Kidney (tissue), 14 donors: ENCODE results near the gene FGB. TPM values are rescaled to one million over a fixed set of nuclear protein-coding genes. Genes with fewer than 3 reads are reported as not detected.

Source experiments
- DNase-seq, 5 donors: peaks; one replicate each; pipeline ENCODE4 v3.0.0-alpha.2; 2013 to 2020
- FAIRE-seq: peaks from 2 replicates; lab custom pipeline; 2012; peaks lifted over from hg19 to GRCh38; lab: Jason Lieb, UNC
- H3K27ac ChIP-seq, 2 donors: one replicate each; pipeline ENCODE4 v1.7.0; 2013; ENCODE audit warnings: low read depth in 2 of 2, low read length in 2 of 2, inconsistent platforms in 1 of 2
- H3K27me3 ChIP-seq: one replicate; pipeline ENCODE4 v1.7.1; 2013; ENCODE audit warnings: low read length, inconsistent platforms; ENCODE audit not compliant: control insufficient read depth, insufficient read depth
- H3K36me3 ChIP-seq, 3 donors: one replicate each; pipeline versions ENCODE4 v1.7.0 to v1.7.1; 2013; ENCODE audit warnings: low read length in 3 of 3, control low read depth in 1 of 3, inconsistent platforms in 1 of 3; ENCODE audit not compliant: insufficient read depth in 3 of 3, control insufficient read depth in 2 of 3
- H3K4me1 ChIP-seq, 3 donors: one replicate each; pipeline versions ENCODE4 v1.7.0 to v1.7.1; 2013; ENCODE audit warnings: low read length in 3 of 3, inconsistent platforms in 1 of 3, low read depth in 1 of 3; ENCODE audit not compliant: control insufficient read depth in 2 of 3, insufficient read depth in 2 of 3
- H3K4me3 ChIP-seq, 3 donors: one replicate each; pipeline versions ENCODE4 v1.7.0 to v1.8.1; 2013; ENCODE audit warnings: low read length in 3 of 3, control low read depth in 1 of 3, inconsistent platforms in 1 of 3
- H3K9ac ChIP-seq, 3 donors: one replicate each; pipeline versions ENCODE4 v1.7.0 to v1.7.1; 2013; ENCODE audit warnings: low read length in 3 of 3, control low read depth in 1 of 3, inconsistent platforms in 1 of 3
- H3K9me3 ChIP-seq, 3 donors: one replicate each; pipeline versions ENCODE4 v1.7.0 to v1.7.1; 2013; ENCODE audit warnings: low read length in 3 of 3, control low read depth in 1 of 3, inconsistent platforms in 1 of 3; ENCODE audit not compliant: control insufficient read depth in 2 of 3, insufficient read depth in 1 of 3
- CTCF ChIP-seq: IDR thresholded peaks from 3 replicates; pipeline ENCODE4 v1.5.1; 2012; ENCODE audit warnings: mild to moderate bottlenecking, moderate library complexity, borderline replicate concordance; ENCODE audit not compliant: insufficient read depth; ENCODE audit errors: extremely low read depth
- intact Hi-C: fragments of 100-400 bp; cut with DNase I; formaldehyde crosslinking; loops from one replicate; pipeline ENCODE4 v1.11.1; 2022
- polyA plus RNA-seq: library from polyadenylated mRNA; stranded (reverse); fragments of 350-450 nt; fragmentation: Illumina TruSeq; extraction: RNeasy Lipid Tissue Mini Kit (QIAGEN cat#74804); gene quantifications from one replicate; pipeline ENCODE4 v1.2.3, GENCODE V29; 2014; ENCODE audit warnings: low read depth, low replicate concordance; ENCODE audit not compliant: insufficient read depth
- total RNA-seq: library from RNA; stranded (reverse); fragmentation: NEBNext Ultra II Directional; extraction: Animal tissue kit (Norgen Biotek cat#: 25700); gene quantifications from one replicate; pipeline ENCODE4 v1.2.1, GENCODE V29; 2021
- donor health status: control.
- donor health status: control.
- donor health status: control.
- donor health status: control.
- donor health status: control.
- donor health status: DM: yes; HTN: yes; CAD: no.
- donor health status: Normal renal cell carcinoma (clear cell type).

The FGB gene
- total and polyA plus RNA-seq, 2 donors from 2014 or later = 23.5 to 42.5 TPM

DNA sequence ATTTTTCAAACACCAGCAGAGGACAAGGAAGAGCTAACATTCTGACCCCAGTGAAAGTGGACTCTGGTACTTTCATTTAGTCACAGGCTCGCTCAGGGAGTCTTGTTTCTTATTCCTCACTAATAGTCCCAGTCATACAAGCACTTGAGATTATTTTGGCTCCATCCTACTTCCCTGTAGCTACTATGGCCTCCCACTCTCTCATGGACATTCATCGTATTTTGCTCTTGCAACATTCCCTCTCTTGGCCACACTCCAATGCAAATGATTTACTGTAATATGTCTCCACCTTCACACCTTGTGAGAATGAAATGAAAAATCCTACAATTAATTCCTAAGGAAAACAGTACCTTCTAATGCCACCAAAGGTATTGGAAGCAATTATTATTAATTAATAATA is 33.9 kb upstream of the FGB start:
- H3K27ac ChIP-seq = no peak overlapping the region
- H3K27me3 ChIP-seq = no peaks in the 10 kb centered on the region

DNA sequence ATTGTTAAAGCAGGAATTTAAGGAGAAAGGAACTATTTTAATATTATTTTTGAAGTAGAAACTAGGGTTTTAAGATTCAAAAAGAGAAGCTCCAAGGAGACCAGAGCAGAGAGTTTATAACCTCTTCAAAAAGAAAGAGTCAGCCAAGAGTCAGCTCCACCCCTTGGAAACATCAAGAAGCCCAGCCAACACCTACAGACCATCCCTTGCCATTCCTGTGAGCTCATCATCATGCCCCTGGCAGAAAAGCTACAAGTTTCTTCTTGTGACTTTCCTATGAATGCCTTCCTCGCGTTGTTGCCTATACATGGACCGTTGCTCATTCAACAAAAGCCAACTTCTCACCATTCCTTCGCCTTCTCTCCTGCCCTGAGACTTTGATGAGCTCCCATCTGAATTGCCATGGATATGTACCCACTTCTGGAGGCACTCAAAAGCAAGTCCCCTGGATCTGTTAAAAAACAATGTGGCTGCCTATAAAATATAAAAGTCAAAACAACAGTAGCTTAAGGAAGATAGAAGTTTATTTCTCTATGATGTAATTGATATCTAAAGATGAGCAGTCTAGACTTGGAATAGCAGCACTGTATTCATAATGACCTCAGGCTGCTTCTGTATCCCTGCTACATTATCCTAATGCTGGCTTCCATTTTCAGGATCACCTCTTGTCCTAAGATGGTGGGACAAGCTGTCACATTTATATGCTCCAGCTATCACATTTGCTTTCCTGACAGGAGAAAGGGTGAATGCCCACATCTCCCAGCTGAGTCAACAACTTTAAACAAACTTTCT is 32.9 kb upstream of the FGB start:
- no peak for FAIRE-seq

More for the DNA sequence above, 33.9 kb upstream of the FGB start:
- H3K4me3 ChIP-seq = no peak overlapping the region
- intact Hi-C loops = no loop called here
- no peak for TF ChIP-seq CTCF
- no peaks in the 10 kb centered on the region for H3K4me1 ChIP-seq
- H3K9me3 ChIP-seq = no peaks in the 10 kb centered on the region
- H3K9ac ChIP-seq = no peak overlapping the region
- DNase-seq (no peak), FAIRE-seq (no peak)
- H3K36me3 ChIP-seq = no peaks in the 10 kb centered on the region

GRCh38 chr4:154534296-154534695 is 28.5 kb upstream of the FGB start:
- no peak for FAIRE-seq
- Histone ChIP-seq H3K36me3 (peaks cover 7 to 18% (median 14%) of the 10 kb centered on the region in 3 donors), H3K27ac (no peak overlapping the region), H3K9ac (no peak overlapping the region), H3K4me3 (no peak overlapping the region), H3K4me1 (no peaks in the 10 kb centered on the region), H3K27me3 (no peaks in the 10 kb centered on the region), H3K9me3 (no peaks in the 10 kb centered on the region)
- no peak for TF ChIP-seq CTCF
- DNase-seq = no peak
- intact Hi-C loops = no loop called here

More for the DNA sequence above, 32.9 kb upstream of the FGB start:
- Histone ChIP-seq H3K9ac (no peak overlapping the region), H3K9me3 (no peaks in the 10 kb centered on the region), H3K27ac (no peak overlapping the region), H3K4me1 (no peaks in the 10 kb centered on the region), H3K36me3 (no peaks in the 10 kb centered on the region), H3K27me3 (no peaks in the 10 kb centered on the region), H3K4me3 (no peak overlapping the region)
- no peak for DNase-seq
- intact Hi-C loops = no loop called here
- TF ChIP-seq CTCF = no peak
